ENCODE data around the gene ADGRA1.

GRCh38 chr10:133042816-133043215 is 44.9 kb upstream of the ADGRA1 start:
- TF ChIP-seq CTCF (IDR thresholded peaks at IDR 0.05) (no peak), POLR2A (IDR thresholded peaks at IDR 0.05) (no peak)
